ENCODE results near the gene MN1.

The MN1 gene

DNA sequence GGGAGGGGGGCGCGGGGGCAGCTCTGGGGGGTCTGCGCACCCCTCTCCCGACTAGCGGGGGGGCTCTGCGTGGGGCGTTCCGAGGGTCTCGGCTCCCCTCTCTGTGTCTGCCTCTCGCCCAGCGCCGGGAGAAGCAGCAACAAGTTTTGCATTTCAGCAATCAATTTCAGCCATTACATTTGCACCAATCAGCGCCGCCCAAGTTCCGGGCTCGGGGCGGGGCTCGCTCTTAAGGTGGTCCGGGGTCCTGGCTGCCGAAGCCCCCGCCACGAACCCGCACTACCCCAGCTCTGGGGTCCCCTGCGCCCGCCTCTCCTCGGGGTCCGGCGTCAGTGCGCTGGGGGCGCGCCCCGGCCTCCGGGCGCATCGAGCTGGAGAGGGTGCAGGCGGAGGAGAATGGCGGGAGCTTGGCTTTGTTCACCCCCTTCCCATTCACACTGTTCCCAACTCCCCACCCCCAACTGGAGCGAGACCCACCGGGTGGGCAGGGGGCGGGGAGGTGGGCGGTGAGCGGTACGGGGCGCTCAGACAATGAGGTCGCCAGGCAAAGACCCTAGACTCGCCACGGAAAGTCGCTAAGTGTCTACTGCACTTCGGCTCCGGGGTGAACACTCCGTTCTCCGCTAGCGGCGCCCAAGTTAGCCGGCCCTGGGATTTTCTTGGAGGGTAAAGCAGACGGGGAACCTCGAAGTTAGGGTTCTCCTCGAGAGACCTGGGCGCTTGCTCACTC is at the start of gene MN1:
TSS of gene MN1 (minus strand) at position 141 of the 730 bp plus-strand sequence. CDS start 1,213 bp downstream, outside the sequence.
- TF ChIP-seq, protein P1, sequence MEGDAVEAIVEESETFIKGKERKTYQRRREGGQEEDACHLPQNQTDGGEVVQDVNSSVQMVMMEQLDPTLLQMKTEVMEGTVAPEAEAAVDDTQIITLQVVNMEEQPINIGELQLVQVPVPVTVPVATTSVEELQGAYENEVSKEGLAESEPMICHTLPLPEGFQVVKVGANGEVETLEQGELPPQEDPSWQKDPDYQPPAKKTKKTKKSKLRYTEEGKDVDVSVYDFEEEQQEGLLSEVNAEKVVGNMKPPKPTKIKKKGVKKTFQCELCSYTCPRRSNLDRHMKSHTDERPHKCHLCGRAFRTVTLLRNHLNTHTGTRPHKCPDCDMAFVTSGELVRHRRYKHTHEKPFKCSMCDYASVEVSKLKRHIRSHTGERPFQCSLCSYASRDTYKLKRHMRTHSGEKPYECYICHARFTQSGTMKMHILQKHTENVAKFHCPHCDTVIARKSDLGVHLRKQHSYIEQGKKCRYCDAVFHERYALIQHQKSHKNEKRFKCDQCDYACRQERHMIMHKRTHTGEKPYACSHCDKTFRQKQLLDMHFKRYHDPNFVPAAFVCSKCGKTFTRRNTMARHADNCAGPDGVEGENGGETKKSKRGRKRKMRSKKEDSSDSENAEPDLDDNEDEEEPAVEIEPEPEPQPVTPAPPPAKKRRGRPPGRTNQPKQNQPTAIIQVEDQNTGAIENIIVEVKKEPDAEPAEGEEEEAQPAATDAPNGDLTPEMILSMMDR (IDR thresholded peaks at IDR 0.05; ENCODE audit: low read depth, low read length): no peak; the same call in 1 of the 2 replicates
- no peak for DNase-seq (ENCODE audit: extremely low read depth, low read depth)

DNA sequence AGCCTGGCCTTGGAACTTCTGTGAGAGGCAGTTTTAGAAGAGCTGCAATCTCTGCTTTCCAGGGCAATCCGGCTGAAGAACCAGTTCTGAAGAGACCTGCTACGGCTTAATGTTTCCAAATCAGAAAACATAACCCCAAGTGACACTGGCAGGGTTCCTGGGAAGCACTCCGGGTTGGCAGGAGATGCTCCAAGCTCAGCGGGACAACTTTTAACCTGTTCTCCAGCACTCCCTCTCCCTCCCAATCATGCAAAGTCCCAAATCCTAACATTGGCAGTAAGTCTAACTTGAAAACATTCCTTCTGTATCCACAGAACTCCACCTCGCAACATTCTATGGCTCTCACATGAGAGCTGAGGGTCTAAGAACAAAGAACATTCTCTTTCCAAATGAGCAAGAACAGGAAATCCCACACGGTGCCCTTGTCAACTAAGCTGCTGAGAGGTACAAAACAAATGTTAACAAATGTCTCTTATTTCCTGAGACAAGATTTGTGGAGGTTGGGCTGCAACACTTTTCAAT is 48.5 kb upstream of the MN1 start:
- DNase-seq (ENCODE audit: extremely low read depth, low read depth): no peak
- TF ChIP-seq, protein P1 (IDR thresholded peaks at IDR 0.05; ENCODE audit: low read depth, low read length): no peak

DNA sequence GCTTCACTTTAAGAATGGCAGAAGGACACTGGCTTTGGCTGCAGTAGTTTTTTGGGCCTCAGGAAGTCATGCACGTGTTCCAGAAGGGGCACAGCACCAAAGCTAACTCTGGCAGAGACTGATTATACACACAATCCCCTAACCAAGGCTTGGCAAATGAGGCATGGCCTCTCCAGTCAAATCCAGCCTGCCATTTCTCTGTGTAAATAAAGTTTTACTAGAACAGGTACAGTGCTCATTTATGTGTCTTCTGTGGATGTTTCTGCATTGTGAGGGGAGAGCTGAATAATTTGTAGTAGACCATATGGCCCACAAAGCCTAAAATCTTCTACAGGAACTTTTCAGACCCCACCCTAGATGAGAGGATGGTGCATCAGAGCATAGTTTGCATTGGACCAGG is 46.4 kb upstream of the MN1 start:
- TF ChIP-seq, protein P1 (IDR thresholded peaks at IDR 0.05; ENCODE audit: low read depth, low read length): no peak
- DNase-seq (ENCODE audit: extremely low read depth, low read depth): no peak

DNA sequence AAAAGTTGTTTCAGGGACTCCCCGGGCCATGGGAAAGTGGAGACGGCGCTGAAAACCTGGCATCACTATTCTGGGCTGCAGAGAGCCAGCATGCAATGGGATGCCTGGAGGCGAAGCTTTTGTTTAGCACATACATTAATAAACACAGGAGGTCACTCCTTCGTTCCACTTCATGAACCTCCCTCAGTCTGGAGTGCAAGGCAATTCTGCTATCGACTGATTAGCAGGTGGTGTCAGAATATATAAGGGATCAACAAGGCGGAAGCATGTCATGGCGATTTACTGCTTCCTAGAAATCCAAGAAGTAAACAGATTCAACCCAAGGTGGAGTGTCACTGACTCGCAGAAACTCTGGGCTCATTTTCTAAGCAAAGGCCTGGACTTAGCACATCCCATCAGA is 45.4 kb upstream of the MN1 start:
- TF ChIP-seq, protein P1 (IDR thresholded peaks at IDR 0.05; ENCODE audit: low read depth, low read length): no peak
- no peak for DNase-seq (ENCODE audit: extremely low read depth, low read depth)

DNA sequence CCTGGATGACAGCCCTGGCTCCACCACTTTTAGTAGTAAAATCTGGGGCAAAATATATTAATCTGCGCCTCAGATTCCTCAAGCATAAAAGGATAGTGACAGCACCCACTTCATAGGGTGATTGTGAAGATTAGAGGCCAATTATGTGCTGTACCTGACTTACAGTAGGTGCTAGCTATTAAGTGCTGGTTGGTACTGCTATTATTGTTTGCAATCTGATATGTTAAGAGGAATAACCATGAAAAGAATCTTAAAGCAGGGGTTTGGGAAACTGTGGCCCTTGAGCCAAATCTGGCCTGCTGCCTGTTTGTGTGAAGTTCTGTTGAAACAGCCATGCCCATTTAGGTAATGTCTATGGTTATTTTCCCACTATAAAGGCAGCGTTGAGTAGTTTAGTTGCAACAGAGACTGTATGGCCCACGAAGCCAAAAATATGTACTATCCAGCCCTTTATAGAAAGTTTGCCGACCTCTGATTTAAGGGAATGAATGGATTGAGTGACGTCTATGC is 44.7 kb upstream of the MN1 start:
- TF ChIP-seq, protein P1 (IDR thresholded peaks at IDR 0.05; ENCODE audit: low read depth, low read length): no peak
- no peak for DNase-seq (ENCODE audit: extremely low read depth, low read depth)

DNA sequence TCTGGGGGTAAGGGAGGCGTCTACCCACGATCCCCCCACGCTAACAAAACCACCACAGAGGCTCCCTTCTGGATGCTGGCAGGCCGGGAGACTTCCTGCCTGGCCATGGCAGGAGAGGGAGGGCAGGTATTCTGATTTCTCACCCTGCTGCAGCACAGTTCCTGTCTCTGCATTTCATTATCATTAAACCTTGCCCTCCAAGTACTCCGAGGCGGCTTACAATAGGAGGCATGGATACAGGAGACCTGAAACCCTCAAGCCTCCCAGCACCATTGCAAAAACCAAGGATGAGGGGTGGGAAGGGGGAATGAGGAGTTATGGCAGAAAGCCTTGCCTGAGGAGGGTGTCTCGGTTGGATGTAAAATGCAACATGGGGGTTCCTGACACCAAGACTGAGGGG is 44.1 kb upstream of the MN1 start:
- DNase-seq (ENCODE audit: extremely low read depth, low read depth): no peak

More for the DNA sequence above, 44.1 kb upstream of the MN1 start:
- TF ChIP-seq, protein P1 (IDR thresholded peaks at IDR 0.05; ENCODE audit: low read depth, low read length): no peak
